Stimulated activated CD4-positive, alpha-beta T cell treated with anti-CD3 and anti-CD28 coated beads, Interleukin-12 subunit alpha, Interleukin-12 subunit beta, amount 100 ng/mL, for 4 hours (primary cell): ENCODE results near the gene STON2.
A peak's percentile ranks its signal among the peaks of the same experiment; 100 is the strongest.
"Not testable (repeated sequence)": the region's sequence is repeated elsewhere in the genome, so short reads cannot be mapped to it uniquely, and the experiment has no call there.

Source experiments
- DNase-seq: peaks from one replicate; pipeline ENCODE4 v3.0.0-alpha.2; 2020

The STON2 gene, protein sequence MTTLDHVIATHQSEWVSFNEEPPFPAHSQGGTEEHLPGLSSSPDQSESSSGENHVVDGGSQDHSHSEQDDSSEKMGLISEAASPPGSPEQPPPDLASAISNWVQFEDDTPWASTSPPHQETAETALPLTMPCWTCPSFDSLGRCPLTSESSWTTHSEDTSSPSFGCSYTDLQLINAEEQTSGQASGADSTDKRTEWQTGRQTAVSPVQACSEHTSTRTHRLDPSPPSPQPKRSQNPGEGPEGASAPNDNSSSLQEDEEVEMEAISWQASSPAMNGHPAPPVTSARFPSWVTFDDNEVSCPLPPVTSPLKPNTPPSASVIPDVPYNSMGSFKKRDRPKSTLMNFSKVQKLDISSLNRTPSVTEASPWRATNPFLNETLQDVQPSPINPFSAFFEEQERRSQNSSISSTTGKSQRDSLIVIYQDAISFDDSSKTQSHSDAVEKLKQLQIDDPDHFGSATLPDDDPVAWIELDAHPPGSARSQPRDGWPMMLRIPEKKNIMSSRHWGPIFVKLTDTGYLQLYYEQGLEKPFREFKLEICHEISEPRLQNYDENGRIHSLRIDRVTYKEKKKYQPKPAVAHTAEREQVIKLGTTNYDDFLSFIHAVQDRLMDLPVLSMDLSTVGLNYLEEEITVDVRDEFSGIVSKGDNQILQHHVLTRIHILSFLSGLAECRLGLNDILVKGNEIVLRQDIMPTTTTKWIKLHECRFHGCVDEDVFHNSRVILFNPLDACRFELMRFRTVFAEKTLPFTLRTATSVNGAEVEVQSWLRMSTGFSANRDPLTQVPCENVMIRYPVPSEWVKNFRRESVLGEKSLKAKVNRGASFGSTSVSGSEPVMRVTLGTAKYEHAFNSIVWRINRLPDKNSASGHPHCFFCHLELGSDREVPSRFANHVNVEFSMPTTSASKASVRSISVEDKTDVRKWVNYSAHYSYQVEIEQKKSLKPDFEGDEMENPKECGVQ

DNA sequence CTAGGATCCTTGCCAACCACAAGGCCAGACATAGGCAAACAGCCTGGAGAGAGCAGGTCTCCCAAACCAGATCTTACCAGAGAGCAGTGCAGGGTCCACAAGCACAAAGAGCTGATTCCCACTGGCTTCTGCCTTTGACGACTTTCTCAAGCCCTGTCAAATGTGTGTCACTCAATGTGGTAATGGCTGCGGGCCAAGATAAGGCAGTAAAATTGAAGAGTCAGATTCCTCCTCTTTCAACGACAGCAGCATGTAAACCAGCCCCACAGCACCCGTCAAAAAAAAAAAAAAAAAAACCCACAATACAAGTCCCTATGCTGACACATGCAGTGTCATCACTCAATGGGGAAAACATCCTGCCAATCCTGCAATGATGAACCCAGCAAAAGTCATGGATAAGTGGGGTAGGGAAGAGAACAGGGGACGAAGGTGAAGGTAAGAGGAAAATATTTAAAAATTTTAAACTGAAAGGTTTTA, at the start of gene STON2:
Gene STON2, minus strand, starts transcription at position 123 of the 477 bp plus-strand sequence. CDS start 1,942 bp downstream, outside the sequence.
- no peak for DNase-seq

DNA sequence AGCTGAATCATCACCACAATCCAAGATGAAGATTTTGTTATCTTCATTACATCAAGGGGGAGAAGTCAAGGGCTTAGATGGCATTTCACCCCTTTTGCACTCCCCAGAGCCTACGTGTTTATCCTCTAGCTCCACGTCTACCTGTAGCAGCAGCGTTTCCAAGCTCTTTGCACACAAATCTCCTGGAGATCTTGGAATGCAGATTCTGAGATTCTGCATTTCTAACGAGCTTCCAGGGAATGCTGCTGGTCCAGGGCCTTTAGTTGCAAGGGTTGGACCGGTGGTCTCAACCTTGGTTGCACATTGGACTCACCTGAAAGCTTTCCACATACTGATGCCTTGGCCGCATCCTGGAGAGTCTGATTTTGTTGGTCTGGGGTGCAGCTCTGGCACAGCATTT, 49.5 kb upstream of the STON2 start:
- no peak for DNase-seq

DNA sequence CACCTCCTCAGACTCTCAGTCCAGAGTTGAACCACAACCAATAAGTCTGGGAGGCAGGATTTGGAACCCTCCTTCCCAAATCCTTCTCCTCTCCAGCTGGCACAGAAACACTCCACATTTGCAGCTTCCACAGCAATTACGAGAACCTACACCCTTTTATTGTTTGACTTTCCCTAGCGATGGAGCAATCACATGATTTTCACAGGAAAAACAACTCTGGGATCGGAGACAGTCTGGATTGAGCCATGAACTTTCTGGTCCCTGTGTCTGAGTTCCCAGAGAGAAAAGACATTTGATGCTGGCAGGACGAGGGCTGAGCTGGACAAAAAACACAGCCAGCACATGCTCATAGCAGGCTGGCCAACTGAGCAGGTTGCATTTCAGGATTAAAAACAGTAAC, 49.0 kb upstream of the STON2 start:
- no peak for DNase-seq

DNA sequence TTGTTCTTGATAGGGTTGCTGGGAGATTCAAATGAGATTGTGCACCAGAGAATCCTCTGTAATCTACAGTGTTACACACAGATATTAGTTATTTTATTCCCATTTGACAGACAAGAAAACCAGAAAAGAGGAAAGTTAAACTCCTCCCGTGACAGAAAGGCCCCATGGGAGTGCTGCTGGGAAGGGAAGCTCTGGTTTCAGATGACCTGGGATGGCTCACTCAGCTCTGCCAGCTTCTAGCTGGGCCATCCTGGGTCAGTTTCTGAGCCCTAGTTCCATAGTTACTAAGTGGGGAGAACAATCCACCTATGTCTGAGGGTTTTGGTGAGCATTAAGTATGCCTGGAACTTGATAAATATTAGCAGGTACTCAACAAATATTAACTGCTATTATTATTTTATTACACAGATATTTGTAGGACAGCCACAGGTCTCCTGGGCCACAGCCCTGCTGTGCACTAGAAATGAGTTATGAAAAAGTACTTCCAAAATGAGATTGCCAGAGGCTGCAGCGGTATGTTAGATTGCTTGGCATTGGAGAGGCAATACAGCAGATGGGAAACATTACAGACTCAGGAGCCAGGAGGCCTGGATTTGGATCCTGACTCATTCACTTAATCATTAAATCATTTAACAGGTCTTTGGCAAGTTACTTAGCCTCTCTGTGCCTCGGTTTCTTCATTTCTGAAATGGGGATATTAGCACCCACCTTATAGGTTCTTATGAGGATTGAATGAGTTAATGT, 47.1 kb upstream of the STON2 start:
- no peak for DNase-seq

DNA sequence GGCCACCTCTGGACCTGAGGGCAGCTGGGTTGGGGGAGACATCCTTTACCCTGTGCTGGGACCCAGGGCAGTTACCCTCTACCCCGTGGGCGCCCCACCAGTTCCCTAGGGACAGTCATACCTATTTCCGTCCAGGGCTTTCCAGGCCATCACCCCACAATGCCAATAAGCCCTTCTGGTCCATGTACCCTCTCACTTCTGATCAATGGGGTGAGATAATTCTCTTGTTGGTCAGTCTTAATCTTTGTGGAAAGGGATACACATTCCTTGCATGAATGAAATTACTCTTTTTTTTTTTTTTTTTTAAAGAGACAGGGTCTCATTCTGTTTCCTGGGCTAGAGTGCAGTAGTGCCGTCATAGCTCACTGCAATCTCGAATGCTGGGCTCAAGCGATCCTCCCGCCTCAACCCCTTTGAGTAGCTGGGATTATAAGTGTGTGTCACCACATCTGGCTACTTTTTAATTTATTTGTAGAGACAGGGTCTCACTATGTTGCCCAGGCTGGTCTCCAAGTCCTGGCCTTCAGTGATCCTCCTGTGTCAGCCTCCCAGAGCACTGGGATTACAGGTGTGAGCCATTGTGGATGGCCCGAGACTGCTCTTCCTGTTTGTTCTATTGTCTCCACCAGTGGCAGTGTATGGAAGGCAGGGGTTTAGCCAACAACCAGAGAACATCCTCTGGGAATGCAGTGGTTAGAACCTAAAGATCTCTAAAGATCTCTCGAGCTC, 46.3 kb upstream of the STON2 start:
- no peak for DNase-seq

DNA sequence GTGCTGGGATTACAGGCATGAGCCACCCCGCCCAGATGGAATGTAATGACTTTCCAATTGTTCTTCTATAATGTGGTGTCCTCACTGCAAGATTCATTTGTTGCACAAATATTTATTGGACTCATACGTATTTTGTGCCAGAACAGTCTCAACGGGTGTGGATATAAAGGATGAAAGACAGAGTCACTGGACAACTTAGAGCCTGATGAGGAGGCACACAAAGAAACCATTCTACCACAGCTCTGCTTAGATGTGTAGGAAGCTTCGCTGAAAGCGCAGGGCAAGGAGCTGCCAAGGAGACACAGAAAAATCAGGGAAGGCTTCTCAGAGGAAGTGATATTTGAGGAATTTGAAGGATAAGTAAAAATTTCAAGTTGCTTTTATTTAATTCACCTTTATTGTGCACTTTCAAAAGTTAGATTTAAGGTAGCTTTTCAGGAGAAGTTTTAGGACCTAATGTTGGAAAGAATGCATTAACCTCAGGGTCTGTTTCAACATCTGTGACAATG, 41.6 kb upstream of the STON2 start:
- no peak for DNase-seq

DNA sequence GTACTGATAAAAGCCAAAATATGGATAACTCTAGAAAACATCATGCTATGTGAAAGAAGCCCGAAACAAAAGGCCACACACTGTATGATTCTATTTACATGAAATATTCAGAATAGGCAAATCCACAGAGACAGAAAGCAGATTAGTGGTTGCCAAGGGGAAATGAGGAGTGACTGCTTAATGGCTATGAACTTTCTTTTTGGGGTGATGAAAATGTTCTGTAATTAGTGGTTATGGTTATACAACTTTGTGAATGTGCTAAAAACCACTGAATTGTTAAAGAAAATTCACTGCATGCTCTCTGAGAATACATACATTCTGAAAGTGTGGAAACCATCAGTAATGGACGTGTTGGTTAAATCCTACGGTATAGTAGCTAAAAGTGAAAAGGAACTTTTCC, 39.9 kb upstream of the STON2 start:
- DNase-seq, result no peak

DNA sequence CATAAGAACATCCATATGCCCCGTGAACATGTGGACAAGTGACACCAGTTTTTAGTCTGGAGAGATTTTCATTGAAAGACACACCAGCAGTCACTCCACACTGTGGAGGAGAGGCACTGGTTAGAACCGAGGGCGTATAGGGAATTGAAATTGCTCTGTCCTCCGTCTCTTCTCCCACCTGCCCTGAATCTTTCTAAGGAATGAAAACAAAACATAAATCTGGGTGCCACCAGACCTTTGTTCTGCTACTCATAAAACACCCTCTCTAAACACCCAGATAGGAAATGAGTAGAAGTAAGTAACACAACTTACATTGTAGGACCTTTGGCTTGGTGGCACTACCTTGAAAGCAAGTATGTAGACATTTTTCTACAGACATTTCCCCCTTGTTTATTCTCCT, 37.1 kb upstream of the STON2 start:
- DNase-seq, result no peak

DNA sequence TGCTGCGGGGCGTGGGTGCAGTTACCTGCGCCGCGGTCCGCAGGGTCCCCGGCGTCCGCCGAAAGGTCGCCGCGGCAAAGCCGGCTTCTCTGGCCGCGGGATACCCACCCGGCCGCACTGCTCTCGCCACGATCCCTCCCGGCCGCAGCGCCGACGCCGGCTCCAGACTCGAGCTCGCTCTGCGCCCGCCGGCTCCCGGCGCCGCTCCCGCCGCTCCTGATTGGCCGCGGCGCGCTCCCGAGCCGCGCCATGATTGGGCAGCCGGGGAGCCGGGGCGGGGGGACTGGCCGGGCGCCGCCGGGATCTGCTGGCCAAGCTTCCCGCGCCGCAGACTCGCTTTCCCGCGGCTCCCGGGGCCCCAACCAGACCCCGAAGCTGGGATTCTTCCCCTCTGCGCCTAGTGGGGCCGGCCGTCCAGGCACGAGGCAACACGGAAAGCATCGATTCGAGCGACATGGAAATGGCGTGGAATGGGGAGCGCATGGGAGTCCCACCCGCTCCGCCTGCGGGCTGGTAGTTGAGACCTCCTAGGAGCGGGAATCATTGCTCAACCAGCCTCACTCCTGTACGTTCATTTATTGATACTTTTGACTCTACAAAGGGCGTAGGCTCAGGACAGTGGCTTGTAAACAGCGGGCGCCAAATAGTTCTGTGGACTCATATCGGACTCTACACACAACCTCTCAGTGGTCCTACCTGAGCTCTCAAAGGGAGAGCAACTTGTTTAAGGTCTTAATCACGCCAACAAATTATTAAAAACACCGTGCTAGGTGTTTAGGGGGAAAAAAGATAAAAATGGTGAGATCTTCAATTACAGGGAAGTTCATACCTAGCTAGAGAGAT, 36.4 kb upstream of the STON2 start:
- DNase-seq, result peak; percentile 46

DNA sequence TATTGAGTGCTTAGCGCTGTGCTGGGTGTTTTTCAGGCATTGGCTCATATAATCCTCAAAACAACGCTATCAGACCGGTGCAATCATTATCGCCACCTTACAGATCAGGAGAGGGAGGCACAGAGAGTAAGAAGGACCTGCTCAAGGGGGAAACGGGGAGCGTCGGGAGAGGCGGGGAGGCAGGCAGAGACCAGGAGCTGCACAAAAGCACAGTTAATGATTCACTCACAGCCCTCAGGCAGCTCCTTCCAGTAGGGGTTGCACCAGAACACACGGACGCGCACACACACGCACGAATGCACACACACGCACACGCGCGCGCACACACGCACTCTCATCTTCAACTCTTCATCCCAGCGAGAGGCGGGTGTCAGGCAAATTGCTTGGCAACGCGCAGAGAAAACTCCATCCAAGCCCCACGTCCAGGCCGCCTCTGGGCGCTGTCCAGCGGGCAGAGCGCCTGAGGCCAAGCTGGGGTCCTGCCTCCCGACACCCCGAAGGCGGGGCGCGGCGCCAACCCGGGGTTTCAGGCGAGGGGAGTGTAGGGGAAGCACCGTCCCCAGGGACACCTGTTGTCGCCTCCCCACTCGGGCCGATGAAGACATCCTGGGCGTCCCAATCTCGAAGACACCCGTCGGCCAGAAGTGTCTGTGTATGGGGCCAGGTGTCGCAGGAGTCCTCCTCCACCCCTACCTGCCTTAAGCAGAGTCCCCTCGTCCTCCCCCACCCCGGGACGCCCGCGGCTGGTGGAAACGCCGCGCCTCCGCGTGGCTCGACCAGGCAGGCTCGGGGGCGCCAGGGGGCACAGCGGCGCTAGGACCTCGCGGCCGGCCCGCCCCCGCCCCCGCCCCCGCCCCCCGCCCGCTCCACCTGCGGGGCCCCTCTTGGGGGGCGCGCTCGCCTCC, 35.5 kb upstream of the STON2 start:
- peak; percentile 3 for DNase-seq

DNA sequence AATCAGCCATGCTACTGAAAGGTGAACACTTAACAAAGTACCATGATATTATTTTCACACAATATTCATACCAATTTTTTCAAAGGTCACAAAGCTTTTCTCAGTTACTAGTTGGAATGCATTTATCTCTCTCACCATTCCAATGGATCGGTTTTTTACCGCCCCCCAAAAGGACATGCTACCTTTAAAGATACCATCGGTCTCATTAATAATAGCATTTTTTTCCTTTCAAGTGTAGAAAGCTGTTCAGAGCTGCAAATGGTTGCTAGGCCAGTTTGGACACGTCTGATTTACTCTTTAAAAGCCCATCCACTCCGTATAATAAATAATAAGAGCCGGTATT, 34.9 kb upstream of the STON2 start:
- no peak for DNase-seq

DNA sequence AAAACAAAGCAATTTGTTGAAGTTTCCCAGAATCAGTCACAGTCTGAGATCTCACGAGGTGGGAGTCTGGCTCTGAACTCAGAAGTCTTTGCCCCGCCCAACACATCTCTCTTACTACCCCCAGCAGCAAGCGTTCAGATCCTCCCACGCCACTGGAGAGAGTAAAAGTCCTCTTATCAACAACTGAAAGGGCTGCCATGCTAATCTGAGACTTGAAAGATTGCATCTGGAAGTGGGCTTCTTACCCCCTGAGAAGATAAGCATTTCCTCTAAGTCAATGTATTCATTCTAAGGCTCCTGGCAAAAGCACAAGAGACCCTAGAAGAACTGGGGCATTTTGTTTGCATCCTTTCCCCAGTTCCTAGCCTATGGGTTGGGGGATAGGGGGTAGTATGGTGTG, 34.1 kb upstream of the STON2 start:
- no peak for DNase-seq

DNA sequence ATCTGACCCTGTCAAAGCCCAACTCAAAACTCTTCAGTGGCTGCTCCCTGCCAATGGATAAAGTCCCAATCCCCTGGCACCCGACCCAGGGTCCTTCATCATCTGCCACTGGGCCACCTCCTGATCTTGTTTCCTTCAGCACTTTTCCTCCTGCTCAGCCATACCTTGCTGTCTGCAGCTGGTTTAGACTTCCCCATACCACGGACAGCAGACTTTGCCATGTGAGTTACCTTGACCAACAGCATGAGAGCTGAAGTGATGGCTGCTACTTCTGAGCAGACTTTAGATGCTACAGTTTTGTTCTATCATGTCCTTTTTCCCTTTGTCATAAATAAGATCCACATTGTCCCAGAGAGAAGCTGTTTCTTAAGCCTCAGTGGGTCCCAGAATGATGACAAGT, 33.3 kb upstream of the STON2 start:
- DNase-seq, result no peak

DNA sequence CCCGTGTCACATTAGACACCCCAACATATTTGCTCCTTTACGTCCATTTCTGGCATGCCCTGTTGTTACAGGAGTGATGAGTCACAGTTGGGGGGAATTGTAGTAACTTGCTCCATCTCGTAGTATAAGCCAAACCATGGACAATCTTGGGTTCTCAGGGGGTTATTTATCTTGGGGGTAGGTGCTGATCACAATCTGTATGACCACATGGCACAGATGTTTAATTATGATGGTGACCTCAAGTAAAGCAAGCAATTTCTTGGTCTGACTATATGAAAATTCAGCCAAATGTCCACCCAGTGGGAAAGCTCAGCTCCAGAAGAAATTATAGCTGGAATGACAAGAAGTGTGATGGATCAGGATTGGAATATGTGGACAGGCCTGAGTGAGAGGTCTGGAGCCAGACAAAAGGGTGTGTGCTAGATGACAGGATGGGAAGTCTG, 32.1 kb upstream of the STON2 start:
- no peak for DNase-seq

DNA sequence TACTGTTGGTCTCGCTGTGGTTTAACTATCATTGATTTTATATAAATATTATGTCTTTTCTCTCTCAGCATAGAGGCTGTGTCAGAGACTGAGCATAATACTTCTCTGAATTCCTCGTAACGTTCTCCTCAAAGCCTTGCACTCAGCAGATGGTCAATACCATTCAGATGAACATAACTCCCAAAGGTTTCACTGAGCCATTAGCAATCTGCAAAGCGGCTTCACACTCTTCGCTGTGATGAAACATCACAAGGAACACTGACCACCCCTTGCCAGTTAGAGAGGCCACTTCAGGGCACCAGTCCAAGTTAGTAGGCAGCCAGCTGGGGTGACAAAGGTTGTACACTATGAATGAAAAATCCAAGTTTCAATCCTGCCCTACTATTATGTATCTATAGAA, 30.1 kb upstream of the STON2 start:
- no peak for DNase-seq

DNA sequence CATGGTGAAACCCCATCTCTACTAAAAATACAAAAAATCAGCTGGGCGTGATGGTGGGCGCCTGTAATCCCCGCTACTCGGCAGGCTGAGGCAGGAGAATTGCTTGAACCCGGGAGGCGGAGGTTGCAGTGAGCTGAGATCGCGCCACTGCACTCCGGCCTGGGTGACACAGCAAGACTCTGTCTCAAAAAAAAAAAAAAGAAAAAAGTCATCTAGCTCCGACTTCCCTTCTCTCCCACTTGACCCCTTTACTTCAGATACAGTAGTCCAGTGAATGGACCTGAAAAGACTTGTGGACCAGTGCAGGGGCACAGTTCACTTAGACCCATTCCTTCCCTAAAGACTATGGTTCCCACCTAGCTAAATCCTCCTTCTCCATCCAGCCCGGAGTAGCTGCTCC, 29.6 kb upstream of the STON2 start:
- DNase-seq, result not testable (repeated sequence)

DNA sequence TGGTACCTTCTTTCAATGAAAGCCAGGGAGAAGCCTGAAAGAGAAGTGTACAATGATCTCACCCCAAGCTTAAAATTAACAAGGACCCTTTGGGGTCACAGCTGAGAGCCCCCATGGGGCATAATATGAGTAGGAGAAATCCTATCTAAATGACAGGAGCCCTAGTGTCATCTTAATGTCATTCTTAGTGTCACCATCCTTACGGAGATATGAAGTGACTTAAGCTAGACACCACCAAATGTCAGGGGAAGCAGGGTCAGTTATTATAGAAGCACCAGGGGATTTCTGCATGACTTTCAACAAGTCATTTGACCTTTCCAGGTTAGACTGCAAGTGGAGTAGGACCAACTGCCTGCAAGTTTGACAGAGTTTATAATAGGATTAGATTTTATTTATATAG, 28.9 kb upstream of the STON2 start:
- DNase-seq, result no peak

DNA sequence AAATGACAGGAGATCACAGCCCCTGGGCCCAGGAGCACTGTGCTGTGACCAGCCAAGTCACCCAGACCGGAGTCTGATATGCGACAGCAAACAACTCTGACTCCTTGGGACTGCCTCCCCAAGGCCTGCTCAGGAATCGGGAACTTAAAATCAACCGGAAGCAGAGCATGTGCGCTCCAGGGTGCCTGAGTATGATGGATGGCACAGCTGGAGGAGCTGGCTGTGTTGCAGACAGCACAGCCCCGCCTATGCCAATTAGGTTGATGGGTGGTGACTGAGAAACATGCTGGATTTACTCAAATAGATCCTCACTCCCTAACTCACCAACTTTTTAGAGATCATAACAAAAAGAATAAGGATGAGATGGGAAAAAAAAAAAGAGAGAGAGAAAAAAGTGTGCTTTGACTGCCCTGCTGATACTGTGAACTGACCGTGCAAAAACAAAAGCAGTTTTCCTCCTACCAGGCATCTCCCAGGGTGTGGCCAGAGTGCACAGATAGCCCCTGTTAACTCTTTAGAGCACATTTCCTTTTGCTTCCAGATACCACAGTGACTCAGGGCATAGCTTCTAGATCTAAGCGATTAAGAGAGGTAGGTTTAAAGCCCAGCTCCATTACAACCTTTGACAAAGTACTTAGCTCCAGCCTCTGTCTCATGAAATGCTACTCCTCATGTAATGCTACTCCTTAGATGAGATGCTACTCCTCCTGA, 27.4 kb upstream of the STON2 start:
- DNase-seq, result no peak

DNA sequence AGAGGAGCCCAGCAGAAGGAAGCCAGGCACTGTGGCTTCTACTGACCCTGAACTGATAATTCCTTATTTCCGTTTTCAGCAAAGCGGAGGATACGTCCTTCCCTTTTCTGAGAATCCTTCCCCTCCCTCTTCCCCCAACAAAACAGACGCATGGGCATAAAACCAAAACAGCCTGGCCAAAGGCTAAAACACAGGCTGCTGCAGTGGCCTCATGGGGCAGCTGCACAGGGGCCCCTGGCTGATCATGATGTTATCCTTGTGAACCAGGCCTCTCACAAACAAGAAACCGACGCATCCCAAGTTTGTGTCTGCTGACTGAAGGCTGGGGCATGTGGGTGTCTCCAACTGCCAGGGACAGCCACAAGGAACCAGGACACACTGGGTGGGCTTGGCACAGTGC, 23.4 kb upstream of the STON2 start:
- no peak for DNase-seq
